Activated B cell treated with CpG ODN at 0.5 μM for 24 hours (primary cell): Measurements from ENCODE around the gene SSH2. TPM values are rescaled to one million over a fixed set of nuclear protein-coding genes. Genes with fewer than 3 reads are reported as not detected.
A peak's percentile ranks its signal among the peaks of the same experiment; 100 is the strongest.
"Not testable (repeated sequence)": the region's sequence is repeated elsewhere in the genome, so short reads cannot be mapped to it uniquely, and the experiment has no call there.

Source experiments
- ATAC-seq: fragments of 200-7000 bp; cut with Tn5 transposase; one replicate; pipeline ENCODE4 v1.10.0; 2021; ENCODE audit warnings: low read depth, mild to moderate bottlenecking, moderate library complexity
- CTCF ChIA-PET: fragments of 350-600 bp; sonication (Branson Sonifier 250); formaldehyde crosslinking; loops from one replicate; lab custom pipeline; 2021; ENCODE audit warnings: antibody characterized with exemption; lab: Charles Lee
- POLR2A ChIA-PET: fragments of 350-600 bp; sonication (Branson Sonifier 250); formaldehyde crosslinking; loops from one replicate; lab custom pipeline; 2021; ENCODE audit warnings: antibody characterized with exemption; lab: Charles Lee
- DNase-seq: peaks from one replicate; pipeline ENCODE4 v3.0.0; 2022
- H3K27ac Mint-ChIP-seq: one replicate; pipeline ENCODE4 v1.8.0; 2020; ENCODE audit warnings: mixed read lengths
- H3K27me3 Mint-ChIP-seq: one replicate; pipeline ENCODE4 v1.8.0; 2021; ENCODE audit warnings: mixed read lengths
- H3K36me3 Mint-ChIP-seq: one replicate; pipeline ENCODE4 v1.8.0; 2021; ENCODE audit warnings: low read depth, mixed read lengths
- H3K4me1 Mint-ChIP-seq: one replicate; pipeline ENCODE4 v1.8.0; 2021; ENCODE audit warnings: mixed read lengths
- H3K4me3 Mint-ChIP-seq: one replicate; pipeline ENCODE4 v1.8.0; 2020; ENCODE audit warnings: mild to moderate bottlenecking, mixed read lengths
- H3K9me3 Mint-ChIP-seq: one replicate; pipeline ENCODE4 v1.8.0; 2020; ENCODE audit warnings: mixed read lengths
- CTCF ChIP-seq: fragments of 200-600 bp; IDR thresholded peaks from one replicate; pipeline ENCODE4 v1.8.0; 2022; ENCODE audit warnings: antibody characterized with exemption, mild to moderate bottlenecking
- intact Hi-C: fragments of 100-400 bp; cut with micrococcal nuclease; formaldehyde crosslinking; loops from one replicate; pipeline ENCODE4 v1.15.1; 2024
- total RNA-seq: library from RNA; stranded (reverse); gene quantifications from 2 replicates; pipeline ENCODE4 v1.2.3, GENCODE V29; 2022

SSH2 gene
- total RNA-seq, 1 donor from 2014 or later, result 95.7 TPM

GRCh38 chr17:29862127-29862526 lies 67.9 kb downstream of the SSH2 start:
- DNase-seq, result no peak
- Mint-ChIP-seq H3K36me3 (peaks cover 3% of the 10 kb centered on the region), H3K27ac (no peak overlapping the region), H3K27me3 (no peaks in the 10 kb centered on the region), H3K9me3 (peaks cover 5% of the 10 kb centered on the region), H3K4me1 (peaks cover 48% of the 10 kb centered on the region), H3K4me3 (no peak overlapping the region)
- intact Hi-C loops, result loop anchor here (10.0 kb wide), 2 partner anchors 47 to 143 kb away; no protein-coding TSS in a partner anchor
- no peak for ATAC-seq
- no peak for TF ChIP-seq CTCF
- CTCF ChIA-PET, result no interaction called here
- POLR2A ChIA-PET, result no interaction called here

DNA sequence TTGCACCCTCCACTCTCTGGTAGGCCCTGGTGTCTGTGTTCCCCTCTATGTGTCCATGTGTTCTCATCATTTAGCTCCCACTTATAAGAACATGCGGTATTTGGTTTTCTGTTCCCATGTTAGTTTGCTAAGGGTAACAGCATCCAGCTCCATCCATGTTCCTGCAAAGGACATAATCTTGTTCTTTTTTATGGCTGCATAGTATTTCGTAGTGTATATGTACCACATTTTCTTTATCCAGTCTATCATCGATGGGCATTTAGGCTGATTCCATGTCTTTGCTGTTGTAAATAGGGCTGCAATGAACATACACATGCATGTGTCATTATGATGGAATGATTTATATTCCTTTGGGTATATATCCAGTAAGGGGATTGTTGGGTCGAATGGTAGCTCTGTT lies 70.6 kb downstream of the SSH2 start:
- H3K4me3 Mint-ChIP-seq, H3K9me3 Mint-ChIP-seq, ATAC-seq, H3K27ac Mint-ChIP-seq, POLR2A ChIA-PET, DNase-seq, CTCF ChIA-PET, H3K27me3 Mint-ChIP-seq, intact Hi-C loops: not testable (repeated sequence)
- H3K4me1 Mint-ChIP-seq, result peaks cover 27% of the 10 kb centered on the region
- H3K36me3 Mint-ChIP-seq, result peaks cover 11% of the 10 kb centered on the region

DNA sequence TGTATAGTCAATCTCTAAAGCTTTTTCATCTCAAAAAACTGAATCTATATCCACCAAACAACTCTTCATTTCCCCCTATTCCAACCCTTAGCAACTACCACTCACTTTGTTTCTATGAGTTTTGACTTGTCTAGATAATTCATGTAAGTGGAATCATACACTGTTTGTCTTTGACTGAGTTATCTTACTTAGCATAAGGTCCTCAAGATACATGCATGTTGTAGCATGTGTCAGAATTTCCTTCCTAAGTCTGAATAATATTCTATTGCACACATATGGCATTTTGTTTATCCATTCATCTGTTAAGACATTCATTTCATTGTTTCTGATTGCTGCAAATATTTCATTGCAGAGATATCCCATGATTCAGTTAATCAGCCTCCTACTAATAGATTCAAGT lies 72.2 kb downstream of the SSH2 start:
- intact Hi-C loops, result no loop called here
- Mint-ChIP-seq H3K36me3 (peaks cover 19% of the 10 kb centered on the region), H3K9me3 (peaks cover 7% of the 10 kb centered on the region), H3K4me3 (no peak overlapping the region), H3K27ac (no peak overlapping the region), H3K27me3 (no peaks in the 10 kb centered on the region), H3K4me1 (peaks cover 25% of the 10 kb centered on the region)
- ChIA-PET CTCF (no interaction called here), POLR2A (no interaction called here)
- no peak for TF ChIP-seq CTCF
- DNase-seq, result no peak
- ATAC-seq, result no peak

- H3K27me3 Mint-ChIP-seq, H3K4me3 Mint-ChIP-seq, ATAC-seq, H3K9me3 Mint-ChIP-seq, POLR2A ChIA-PET, DNase-seq, CTCF ChIA-PET, intact Hi-C loops, H3K27ac Mint-ChIP-seq: not testable (repeated sequence)
- H3K4me1 Mint-ChIP-seq, result peaks cover 18% of the 10 kb centered on the region
- H3K36me3 Mint-ChIP-seq, result peaks cover 19% of the 10 kb centered on the region
These were observed 72.9 kb downstream of the SSH2 start for GRCh38 chr17:29857105-29857504.

GRCh38 chr17:29855686-29856085 lies 74.3 kb downstream of the SSH2 start:
- Mint-ChIP-seq H3K27me3 (no peaks in the 10 kb centered on the region), H3K4me1 (peaks cover 14% of the 10 kb centered on the region), H3K9me3 (peaks cover 7% of the 10 kb centered on the region), H3K4me3 (no peak overlapping the region), H3K36me3 (peaks cover 19% of the 10 kb centered on the region), H3K27ac (peak overlapping the region; percentile 7)
- ChIA-PET POLR2A (no interaction called here), CTCF (no interaction called here)
- no peak for ATAC-seq
- intact Hi-C loops, result no loop called here
- DNase-seq, result no peak
- TF ChIP-seq CTCF, result no peak

- H3K36me3 Mint-ChIP-seq, result peaks cover 29% of the 10 kb centered on the region
- intact Hi-C loops, result no loop called here
- H3K4me1 Mint-ChIP-seq, result peaks cover 30% of the 10 kb centered on the region
- H3K4me3 Mint-ChIP-seq, result no peak overlapping the region
- H3K27ac Mint-ChIP-seq, result peak overlapping the region; percentile 50
- no peak for DNase-seq
- POLR2A ChIA-PET, result interaction anchor here (0.7 kb wide), 1 partner anchor 1777 kb away, joined by 4 read pairs; no protein-coding TSS in a partner anchor
- ATAC-seq, result no peak
- TF ChIP-seq CTCF, result no peak
- H3K27me3 Mint-ChIP-seq, result no peaks in the 10 kb centered on the region
- H3K9me3 Mint-ChIP-seq, result no peaks in the 10 kb centered on the region
- CTCF ChIA-PET, result interaction anchor here (1.6 to 2.1 kb wide), 2 partner anchors 38 to 82 kb away, joined by 5 read pairs; no protein-coding TSS in a partner anchor
These were observed 81.3 kb downstream of the SSH2 start for GRCh38 chr17:29848737-29849136.
